Activated T-cell treated with anti-CD3 and anti-CD28 coated beads, Interleukin-2, amount 50 U/mL, for 48 hours (primary cell): ENCODE data around the gene FGF1.

ENCODE experiments used
- DNase-seq, 2 experiments: peaks; one replicate each; pipeline ENCODE4 v3.0.0-alpha.2; 2020

The FGF1 gene

GRCh38 chr5:142641711-142642110 is 44.2 kb downstream of the FGF1 start:
- no peak for DNase-seq

DNA sequence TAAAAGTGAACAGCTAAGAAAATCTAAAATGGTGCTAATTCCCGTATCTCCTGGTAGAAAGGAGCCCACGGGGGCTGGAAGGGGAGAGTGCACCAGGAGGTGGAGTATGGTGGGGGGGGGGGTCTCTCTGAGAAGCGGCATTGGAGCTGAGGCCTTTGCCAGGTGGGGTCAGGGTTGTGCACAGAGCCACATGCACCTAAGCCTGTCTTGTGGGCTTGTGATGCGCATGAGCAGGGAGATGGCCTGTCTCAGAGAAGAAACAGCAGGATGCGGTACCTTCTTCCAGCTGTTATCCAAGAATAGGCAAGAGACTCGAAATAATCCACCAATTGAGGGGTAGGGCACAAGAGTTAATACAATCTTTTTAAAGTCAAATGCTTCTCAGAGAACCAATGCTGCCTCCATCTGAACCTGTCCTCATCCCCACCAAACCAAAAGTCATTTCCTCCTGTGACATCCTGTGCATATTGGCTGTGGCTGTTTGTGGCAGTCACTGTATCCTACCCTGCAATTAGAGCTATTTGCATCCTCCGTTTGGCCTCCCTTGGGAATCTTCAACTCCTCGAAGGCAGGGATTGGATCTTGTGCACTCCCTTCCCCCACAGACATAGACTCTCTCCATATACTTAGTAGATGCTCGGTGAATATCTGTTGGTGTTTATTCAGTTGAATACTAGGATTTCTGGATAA is 45.4 kb downstream of the FGF1 start:
- DNase-seq, result no peak

DNA sequence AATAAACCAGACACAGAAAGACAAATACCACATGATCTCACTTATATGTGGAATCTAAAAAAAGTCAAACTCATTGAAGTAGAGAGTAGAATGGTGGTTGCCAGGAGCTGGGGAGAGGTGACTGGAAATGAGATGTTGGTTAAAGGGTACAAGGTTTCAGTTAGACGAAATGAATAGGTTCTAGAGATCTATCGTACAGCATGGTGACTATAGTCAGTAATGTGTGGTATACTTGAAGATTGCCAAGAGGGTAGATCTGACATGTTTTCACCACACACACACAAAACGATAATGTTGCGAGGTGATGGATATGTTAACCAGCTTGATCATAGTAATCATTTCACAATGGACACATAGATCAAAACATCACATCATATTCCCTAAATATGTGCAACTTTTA is 46.4 kb downstream of the FGF1 start:
- no peak for DNase-seq

GRCh38 chr5:142637871-142638270 is 48.0 kb downstream of the FGF1 start:
- DNase-seq, result no peak

DNA sequence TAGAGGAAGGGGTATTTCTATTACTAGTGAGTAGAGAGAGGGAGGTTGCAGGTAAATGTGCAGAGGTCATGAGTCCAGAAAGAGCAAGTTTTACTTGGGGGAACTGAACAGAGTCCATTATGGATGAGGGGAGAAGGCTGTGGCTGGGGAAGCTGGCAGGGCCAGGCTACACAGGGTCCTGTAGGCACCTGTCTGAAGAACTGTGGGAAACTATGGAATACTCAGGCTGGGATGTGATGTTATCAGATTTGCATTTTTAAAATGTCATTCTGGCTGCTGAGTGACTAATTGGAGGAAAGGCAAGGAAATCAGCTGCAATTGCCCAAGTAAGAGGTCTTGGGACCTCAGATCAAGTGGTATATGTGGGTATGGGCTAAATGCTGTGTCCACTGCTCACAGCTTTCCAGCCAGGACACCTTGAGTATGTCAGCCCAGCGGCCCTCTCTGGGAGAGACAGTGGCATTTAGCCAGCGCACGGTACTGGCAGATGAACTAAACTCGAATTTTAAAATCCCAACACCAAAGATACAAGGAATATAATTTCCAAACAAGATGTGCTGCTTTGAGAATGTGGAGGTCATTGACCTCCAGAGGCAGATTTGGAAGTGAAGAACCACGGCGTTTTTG is 49.1 kb downstream of the FGF1 start:
- DNase-seq, result no peak

DNA sequence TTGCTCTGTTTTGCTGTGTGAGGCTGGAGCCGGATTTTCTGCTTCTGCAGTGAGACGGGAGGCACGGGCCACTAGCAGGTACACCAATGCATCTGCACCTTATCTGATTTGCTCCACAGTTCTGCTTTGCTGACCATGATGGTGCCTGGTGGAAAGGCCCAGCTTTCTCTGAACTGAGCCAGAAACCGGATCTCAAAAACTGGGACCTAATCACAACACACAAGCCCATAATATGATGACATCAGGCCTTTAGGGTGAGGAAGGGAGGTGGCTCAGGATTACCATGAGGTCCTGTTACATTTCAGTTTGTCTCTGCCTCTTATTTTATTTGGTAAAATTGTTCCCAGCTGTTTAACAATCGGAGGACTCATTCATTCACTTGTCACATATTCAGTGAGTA is 49.8 kb downstream of the FGF1 start:
- no peak for DNase-seq

GRCh38 chr5:142634216-142635011 is 51.5 kb downstream of the FGF1 start:
- no peak for DNase-seq

DNA sequence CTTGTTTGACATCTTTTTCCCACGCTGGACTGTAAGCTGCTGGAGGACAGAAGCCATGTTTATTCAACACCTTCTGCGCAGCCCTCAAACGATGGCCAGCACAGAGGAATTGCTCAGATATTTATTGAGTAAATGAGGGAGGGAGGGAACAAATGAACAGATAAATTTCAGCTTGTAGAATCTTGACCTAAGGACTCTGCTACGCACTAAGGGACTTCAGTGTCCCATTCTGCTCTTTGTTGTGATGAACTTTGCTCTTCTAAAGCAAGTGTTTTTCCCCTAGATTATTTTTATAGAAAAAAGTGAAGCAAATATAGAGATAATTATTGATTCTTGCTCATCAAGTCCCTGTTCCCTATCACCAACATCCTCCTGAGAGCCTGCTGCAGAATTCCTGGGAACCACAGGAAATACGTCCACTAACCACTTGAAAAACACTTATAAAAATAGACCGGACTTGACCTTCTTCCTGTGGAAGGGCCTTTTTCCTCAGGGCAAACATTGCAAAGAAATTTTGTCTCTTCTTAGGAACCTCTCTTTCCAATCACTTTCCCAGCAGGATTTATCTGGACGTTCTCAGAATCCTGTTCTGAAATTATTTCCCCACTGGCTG is 54.9 kb downstream of the FGF1 start:
- no peak for DNase-seq

- DNase-seq, result no peak
Measured at GRCh38 chr5:142627383-142628217, 58.3 kb downstream of the FGF1 start.

DNA sequence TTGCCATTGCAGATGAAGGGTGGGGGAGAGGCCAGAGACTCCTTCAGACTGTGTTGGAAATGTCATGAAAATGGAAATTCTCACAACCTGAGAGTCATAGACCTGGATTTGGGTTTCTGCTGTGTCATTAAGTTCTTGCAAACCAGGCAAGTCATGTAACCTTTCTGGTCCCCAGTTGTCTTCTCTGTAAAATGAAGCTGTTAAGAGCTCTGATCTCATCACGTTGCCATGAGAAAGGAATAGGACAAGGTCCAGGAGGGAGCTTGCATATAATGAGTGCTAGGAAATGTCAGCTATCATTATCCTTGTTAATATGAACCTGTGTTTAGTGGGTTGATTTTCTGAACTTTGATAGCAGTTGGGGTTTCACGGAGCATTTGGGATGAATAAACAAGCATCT is 59.1 kb downstream of the FGF1 start:
- no peak for DNase-seq

DNA sequence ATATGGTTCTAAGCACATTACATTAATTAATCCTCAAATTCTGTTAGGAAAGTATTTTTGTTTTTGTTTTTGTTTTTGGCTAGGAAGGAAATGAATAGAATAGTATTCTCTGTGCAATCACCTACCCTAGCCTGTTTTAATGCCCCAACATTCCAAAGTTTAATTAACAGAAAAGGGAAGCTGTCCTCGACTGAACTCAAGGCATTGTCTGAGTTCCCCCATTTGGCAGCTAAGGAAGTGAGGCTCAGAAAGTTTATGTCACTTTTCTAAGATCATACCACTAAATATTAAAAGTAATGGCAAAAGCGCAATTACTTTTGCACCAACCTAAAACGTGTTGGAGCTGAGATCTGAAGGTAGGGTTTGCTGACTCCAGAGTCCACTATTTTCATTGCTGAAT is 59.8 kb downstream of the FGF1 start:
- no peak for DNase-seq

GRCh38 chr5:142621227-142621626 is 64.7 kb downstream of the FGF1 start:
- no peak for DNase-seq

DNA sequence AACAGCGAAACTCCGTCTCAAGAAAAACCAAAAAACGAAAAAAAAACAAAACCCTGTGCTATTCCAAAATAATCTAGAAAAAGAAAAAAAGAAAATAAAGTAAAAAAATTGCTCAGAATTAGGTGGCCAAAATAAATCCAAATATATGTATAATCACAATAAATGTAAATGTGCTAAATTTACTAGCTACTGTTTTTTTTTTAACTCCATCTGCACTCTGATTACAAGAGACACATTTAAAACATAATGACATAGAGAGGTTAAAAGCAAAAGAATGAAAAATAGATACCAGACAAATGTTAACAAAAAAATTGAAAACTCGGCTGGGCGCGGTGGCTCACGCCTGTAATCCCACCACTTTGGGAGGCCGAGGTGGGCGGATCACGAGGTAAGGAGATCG is 66.1 kb downstream of the FGF1 start:
- no peak for DNase-seq

DNA sequence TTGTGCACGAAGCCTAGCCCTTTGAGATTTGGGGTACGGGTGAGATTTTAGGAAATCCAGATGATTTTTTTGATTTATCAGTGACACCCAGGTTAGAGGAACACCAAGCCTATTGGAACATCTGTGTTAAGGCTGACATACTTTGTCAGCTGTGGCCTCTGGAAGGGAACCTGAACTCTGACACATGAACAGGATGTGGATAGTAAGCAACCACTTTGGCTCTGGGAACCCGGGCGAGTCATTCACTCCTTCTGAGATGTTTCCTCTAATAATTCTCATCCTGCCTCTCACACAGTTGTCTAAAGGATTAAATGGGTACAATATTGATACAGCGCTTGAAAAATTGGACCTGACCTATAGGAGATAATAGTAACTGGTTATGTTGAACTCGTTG is 67.8 kb downstream of the FGF1 start:
- DNase-seq, result peak; percentile 52 to 63

DNA sequence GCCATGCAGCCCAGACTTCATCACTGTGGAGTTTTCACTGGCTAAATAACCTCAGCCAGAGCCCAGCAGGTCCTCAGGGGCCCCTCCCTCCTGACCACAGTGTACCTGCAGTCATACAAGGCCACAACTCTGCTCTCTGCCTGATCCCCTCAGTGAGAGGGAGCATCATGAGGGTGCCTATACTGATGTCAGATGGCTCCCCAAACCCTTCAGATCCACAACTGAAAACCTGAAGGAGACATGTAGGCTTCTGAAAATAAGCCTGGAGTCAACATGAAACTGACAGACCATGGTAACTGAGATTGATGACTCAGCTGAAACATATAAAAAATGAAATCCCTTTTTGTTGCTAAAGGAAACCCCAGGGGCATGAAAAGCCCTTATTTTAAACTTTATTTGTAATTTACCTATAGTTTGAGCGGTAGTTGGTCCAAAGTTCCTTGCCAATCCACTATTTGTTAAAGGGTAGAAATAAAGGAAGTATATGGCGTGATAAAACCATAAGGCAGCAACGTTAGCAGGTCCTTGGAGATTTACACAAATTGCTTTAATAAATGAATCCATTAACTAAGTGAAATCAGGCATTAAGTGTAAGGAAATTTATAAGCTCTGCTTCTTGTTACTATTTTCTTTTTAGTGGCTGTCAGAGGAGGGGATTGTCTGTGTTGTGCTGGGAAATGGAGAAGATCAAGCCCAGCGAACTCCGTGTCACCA is 68.3 kb downstream of the FGF1 start:
- peak; percentile 54 to 60 for DNase-seq

GRCh38 chr5:142615948-142616347 is 69.9 kb downstream of the FGF1 start:
- DNase-seq, result no peak

GRCh38 chr5:142614054-142614453 is 71.8 kb downstream of the FGF1 start:
- no peak for DNase-seq

- DNase-seq, result no peak
Measured at GRCh38 chr5:142613271-142613671, 72.6 kb downstream of the FGF1 start.

GRCh38 chr5:142612494-142613270 is 73.2 kb downstream of the FGF1 start:
- no peak for DNase-seq

GRCh38 chr5:142611154-142611553 is 74.7 kb downstream of the FGF1 start:
- DNase-seq, result peak; percentile 88 to 90
